Endothelial cell of umbilical vein (primary cell): ENCODE data around the gene RDM1.

Source experiments
- EZH2 ChIP-seq: IDR thresholded peaks from 2 replicates; pipeline ENCODE4 v1.6.1; 2012; ENCODE audit warnings: borderline replicate concordance, low read depth, mild to moderate bottlenecking, moderate library complexity, low read length, inconsistent platforms; ENCODE audit not compliant: severe bottlenecking
- FOS ChIP-seq: IDR thresholded peaks from 2 replicates; pipeline ENCODE4 v1.6.1; 2011; ENCODE audit warnings: mild to moderate bottlenecking, low read length, moderate library complexity, borderline replicate concordance; ENCODE audit not compliant: insufficient read depth
- GATA2 ChIP-seq: IDR thresholded peaks from 2 replicates; pipeline ENCODE4 v1.7.0; 2011; ENCODE audit warnings: low read depth, mild to moderate bottlenecking, moderate library complexity, mixed read lengths, low read length; ENCODE audit not compliant: insufficient read length, insufficient read depth
- JUN ChIP-seq: IDR thresholded peaks from 2 replicates; pipeline ENCODE4 v1.6.1; 2011; ENCODE audit warnings: borderline replicate concordance, low read depth; ENCODE audit not compliant: insufficient read length, insufficient read depth
- MAX ChIP-seq: IDR thresholded peaks from 2 replicates; pipeline ENCODE4 v1.6.1; 2011; ENCODE audit not compliant: insufficient read depth, insufficient read length
- MYC ChIP-seq: IDR thresholded peaks from one replicate; pipeline ENCODE4 v1.6.1; 2011; ENCODE audit warnings: mild to moderate bottlenecking, low read depth, low read length
- POLR2A ChIP-seq: IDR thresholded peaks from 2 replicates; pipeline ENCODE4 v1.6.1; 2012; ENCODE audit warnings: low read depth, mild to moderate bottlenecking, control low read depth, low read length
- POLR2AphosphoS5 ChIP-seq: IDR thresholded peaks from 2 replicates; pipeline ENCODE4 v1.6.1; 2012; ENCODE audit warnings: low read depth, mild to moderate bottlenecking, control low read depth, low read length, moderate library complexity; ENCODE audit not compliant: insufficient read depth
- TF ChIP-seq, protein P1 (sequence below), 2 donors: IDR thresholded peaks; 1 replicate in 1 of 2; 2 replicates in 1 of 2; pipeline ENCODE4 v1.5.1; 2011; ENCODE audit warnings: low read length in 2 of 2, mild to moderate bottlenecking in 2 of 2, moderate library complexity in 2 of 2, control low read depth in 1 of 2, inconsistent platforms in 1 of 2, low read depth in 1 of 2; ENCODE audit not compliant: insufficient read depth in 1 of 2; ENCODE audit errors: extremely low read depth in 1 of 2

DNA sequence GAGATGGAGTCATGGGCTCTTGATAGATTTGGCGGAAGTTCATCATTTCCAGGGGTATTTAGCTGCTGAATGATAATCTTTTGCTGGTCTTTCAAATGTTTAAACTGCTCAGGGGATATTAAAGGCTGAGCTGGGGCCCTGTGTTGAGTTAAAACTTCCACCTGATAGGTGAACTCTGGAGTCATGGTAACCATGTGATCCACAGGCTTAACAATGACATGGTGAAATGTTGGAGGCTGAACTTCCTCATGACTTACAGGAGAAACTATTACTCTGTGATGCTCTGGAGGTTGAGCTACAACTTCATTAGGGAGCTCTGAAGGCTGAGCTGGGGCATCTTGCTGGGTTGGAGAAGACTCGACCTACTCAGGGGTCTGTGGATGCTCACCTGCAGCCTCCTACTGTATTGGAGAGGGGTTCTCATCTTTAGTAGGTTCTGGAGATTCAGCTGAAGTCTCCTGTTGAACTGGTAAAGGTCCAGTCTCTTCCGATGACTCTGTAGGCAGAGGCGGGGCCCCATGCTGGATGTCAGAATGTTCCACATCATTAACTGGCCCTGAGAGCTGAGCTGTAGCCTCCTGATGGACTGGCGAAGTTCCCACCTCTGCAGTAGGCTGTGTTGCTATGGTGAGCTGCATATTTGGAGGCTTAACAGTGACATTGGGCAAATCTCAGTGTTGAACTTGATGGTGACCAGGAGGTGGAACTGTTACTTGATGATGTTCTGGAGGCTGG is 24.2 kb downstream of the RDM1 start:
- TF ChIP-seq POLR2A (no peak), MAX (no peak), EZH2 (no peak), POLR2AphosphoS5 (no peak), MYC (no peak), GATA2 (no peak), JUN (no peak), FOS (no peak)
- TF ChIP-seq, protein P1, sequence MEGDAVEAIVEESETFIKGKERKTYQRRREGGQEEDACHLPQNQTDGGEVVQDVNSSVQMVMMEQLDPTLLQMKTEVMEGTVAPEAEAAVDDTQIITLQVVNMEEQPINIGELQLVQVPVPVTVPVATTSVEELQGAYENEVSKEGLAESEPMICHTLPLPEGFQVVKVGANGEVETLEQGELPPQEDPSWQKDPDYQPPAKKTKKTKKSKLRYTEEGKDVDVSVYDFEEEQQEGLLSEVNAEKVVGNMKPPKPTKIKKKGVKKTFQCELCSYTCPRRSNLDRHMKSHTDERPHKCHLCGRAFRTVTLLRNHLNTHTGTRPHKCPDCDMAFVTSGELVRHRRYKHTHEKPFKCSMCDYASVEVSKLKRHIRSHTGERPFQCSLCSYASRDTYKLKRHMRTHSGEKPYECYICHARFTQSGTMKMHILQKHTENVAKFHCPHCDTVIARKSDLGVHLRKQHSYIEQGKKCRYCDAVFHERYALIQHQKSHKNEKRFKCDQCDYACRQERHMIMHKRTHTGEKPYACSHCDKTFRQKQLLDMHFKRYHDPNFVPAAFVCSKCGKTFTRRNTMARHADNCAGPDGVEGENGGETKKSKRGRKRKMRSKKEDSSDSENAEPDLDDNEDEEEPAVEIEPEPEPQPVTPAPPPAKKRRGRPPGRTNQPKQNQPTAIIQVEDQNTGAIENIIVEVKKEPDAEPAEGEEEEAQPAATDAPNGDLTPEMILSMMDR (IDR thresholded peaks at IDR 0.05; ENCODE audit: extremely low read depth in 1 of 2, insufficient read depth in 1 of 2, low read depth in 1 of 2, low read length in 2 of 2), result no peak
